ENCODE measurements around the gene ACAP3.
"Not testable (repeated sequence)": the region's sequence is repeated elsewhere in the genome, so short reads cannot be mapped to it uniquely, and the experiment has no call there.

ACAP3 gene

GRCh38 chr1:1329304-1330210 is 21.8 kb upstream of the ACAP3 start:
- no peak for DNase-seq

GRCh38 chr1:1328254-1328653 is 20.5 kb upstream of the ACAP3 start:
- no peak for DNase-seq

- no peak for DNase-seq
These were observed 19.6 kb upstream of the ACAP3 start for GRCh38 chr1:1327291-1327690.

GRCh38 chr1:1326075-1326605 is 18.4 kb upstream of the ACAP3 start:
- no peak for DNase-seq

GRCh38 chr1:1325288-1326074 is 17.8 kb upstream of the ACAP3 start:
- no peak for DNase-seq

GRCh38 chr1:1324524-1325287 is 17.0 kb upstream of the ACAP3 start, which contains the start of the genes CPTP and INTS11:
Gene CPTP, plus strand, starts transcription at chr1:1324802. Its CDS starts 2,109 bp downstream, at chr1:1326911.
Gene INTS11, minus strand, starts transcription at chr1:1324660. Its CDS starts 52 bp downstream, at chr1:1324608.
- DNase-seq, result peak; percentile 67

- DNase-seq, result no peak
These were observed 16.4 kb upstream of the ACAP3 start for GRCh38 chr1:1324084-1324523.

- DNase-seq, result no peak
These were observed 15.2 kb upstream of the ACAP3 start for GRCh38 chr1:1322952-1323351.

GRCh38 chr1:1322418-1322817 is 14.7 kb upstream of the ACAP3 start:
- DNase-seq, result no peak

GRCh38 chr1:1321477-1321876 is 13.7 kb upstream of the ACAP3 start:
- no peak for DNase-seq

- no peak for DNase-seq
These were observed 13.1 kb upstream of the ACAP3 start for GRCh38 chr1:1320666-1321448.

- DNase-seq, result no peak
These were observed 11.9 kb upstream of the ACAP3 start for GRCh38 chr1:1319646-1319941.

GRCh38 chr1:1318777-1319645 is 11.3 kb upstream of the ACAP3 start:
- no peak for DNase-seq

- no peak for DNase-seq
These were observed 10.5 kb upstream of the ACAP3 start for GRCh38 chr1:1318131-1318652.

- DNase-seq, result no peak
These were observed 9.7 kb upstream of the ACAP3 start for GRCh38 chr1:1317420-1317819.

- DNase-seq, result not testable (repeated sequence)
These were observed 8.5 kb upstream of the ACAP3 start for GRCh38 chr1:1316199-1316598.

GRCh38 chr1:1315435-1315954 is 7.8 kb upstream of the ACAP3 start:
- DNase-seq, result no peak

- DNase-seq, result no peak
These were observed 7.1 kb upstream of the ACAP3 start for GRCh38 chr1:1314678-1315335.

GRCh38 chr1:1314237-1314586 is 6.5 kb upstream of the ACAP3 start:
- DNase-seq, result no peak

All from GF-D8 (cell line).